GM06990 (cell line): ENCODE results near the gene URB1.

Experiments
- DNase-seq: peaks from one replicate; pipeline ENCODE4 v3.0.0-alpha.2; 2011; ENCODE audit not compliant: insufficient read length; ENCODE audit errors: extremely low read depth
- H3K27me3 ChIP-seq: replicated peaks from 2 replicates; pipeline ENCODE4 v1.6.0; 2011; ENCODE audit warnings: low read length; ENCODE audit not compliant: control insufficient read depth, insufficient read depth
- H3K36me3 ChIP-seq: 2 replicates; pipeline ENCODE4 v1.5.1; 2011; ENCODE audit warnings: low read length; ENCODE audit not compliant: control insufficient read depth, insufficient read depth
- H3K4me3 ChIP-seq: replicated peaks from 2 replicates; pipeline ENCODE4 v1.5.1; 2011; ENCODE audit warnings: low read depth, mild to moderate bottlenecking, control low read depth, low read length
- CTCF ChIP-seq: IDR thresholded peaks from 2 replicates; pipeline ENCODE4 v1.5.1; 2011; ENCODE audit warnings: low read length, control low read depth, mild to moderate bottlenecking, inconsistent platforms; ENCODE audit not compliant: insufficient read depth, poor library complexity, severe bottlenecking

The URB1 gene

GRCh38 chr21:32316361-32317215 is 76.2 kb downstream of the URB1 start:
- Histone ChIP-seq H3K27me3 (no peaks in the 10 kb centered on the region), H3K36me3 (peaks cover 57% of the 10 kb centered on the region), H3K4me3 (no peak overlapping the region)
- TF ChIP-seq CTCF, result no peak
- DNase-seq, result no peak

GRCh38 chr21:32315511-32316281 is 77.1 kb downstream of the URB1 start:
- Histone ChIP-seq H3K36me3 (peaks cover 54% of the 10 kb centered on the region), H3K27me3 (no peaks in the 10 kb centered on the region), H3K4me3 (no peak overlapping the region)
- DNase-seq, result no peak
- no peak for TF ChIP-seq CTCF

DNA sequence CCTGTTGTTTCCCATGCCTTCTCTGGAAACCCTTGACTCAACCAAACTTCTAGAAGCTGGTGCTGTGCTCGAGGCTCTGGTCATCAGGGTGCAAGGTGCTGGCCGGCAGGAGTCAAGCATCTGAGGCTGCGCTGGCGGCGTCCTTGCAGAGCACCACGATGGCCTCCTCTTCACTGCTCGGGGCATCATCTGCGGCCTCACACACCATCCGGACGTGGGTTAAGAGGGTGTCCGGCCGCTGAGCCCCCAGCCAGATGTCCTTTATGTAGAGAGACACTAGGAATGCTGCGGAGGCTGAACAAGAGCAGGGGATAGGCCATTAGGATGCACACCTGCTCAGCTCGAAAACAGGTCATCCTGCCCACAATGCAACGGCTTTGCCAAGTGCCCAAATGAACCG is 78.0 kb downstream of the URB1 start:
- peaks cover 45% of the 10 kb centered on the region for H3K36me3 ChIP-seq
- no peak for TF ChIP-seq CTCF

GRCh38 chr21:32312976-32313375 is 79.8 kb downstream of the URB1 start:
- Histone ChIP-seq H3K27me3 (no peaks in the 10 kb centered on the region), H3K36me3 (peaks cover 36% of the 10 kb centered on the region), H3K4me3 (no peak overlapping the region)
- no peak for TF ChIP-seq CTCF
- no peak for DNase-seq

More for the DNA sequence above, 78.0 kb downstream of the URB1 start:
- Histone ChIP-seq H3K4me3 (no peak overlapping the region), H3K27me3 (no peaks in the 10 kb centered on the region)
- no peak for DNase-seq

DNA sequence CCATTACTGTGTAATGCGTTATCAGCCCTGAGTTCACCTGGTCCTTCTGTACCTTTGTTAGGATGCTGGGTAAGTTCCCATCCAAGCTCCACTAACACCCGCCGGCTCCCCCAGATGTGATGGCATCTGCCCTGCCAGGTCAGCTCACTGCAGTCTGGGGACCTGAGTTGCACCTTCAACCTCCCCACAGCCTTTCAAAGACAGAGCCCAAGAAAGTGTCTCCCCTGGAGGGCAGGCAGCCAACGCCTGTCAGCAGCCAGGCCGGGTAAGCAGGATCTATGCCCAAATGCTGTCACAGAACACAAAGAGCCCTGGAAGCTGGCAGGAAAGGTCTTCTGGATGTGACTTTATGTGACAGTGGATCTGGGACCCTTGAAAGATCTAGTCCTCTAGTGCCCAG is 80.5 kb downstream of the URB1 start:
- Histone ChIP-seq H3K27me3 (no peaks in the 10 kb centered on the region), H3K36me3 (peaks cover 29% of the 10 kb centered on the region), H3K4me3 (no peak overlapping the region)
- TF ChIP-seq CTCF, result no peak
- DNase-seq, result no peak
